Measurements from ENCODE around the gene ZNF836.

The ZNF836 gene

GRCh38 chr19:52187407-52187806 is 16.0 kb upstream of the ZNF836 start:
- DNase-seq: no peak

DNA sequence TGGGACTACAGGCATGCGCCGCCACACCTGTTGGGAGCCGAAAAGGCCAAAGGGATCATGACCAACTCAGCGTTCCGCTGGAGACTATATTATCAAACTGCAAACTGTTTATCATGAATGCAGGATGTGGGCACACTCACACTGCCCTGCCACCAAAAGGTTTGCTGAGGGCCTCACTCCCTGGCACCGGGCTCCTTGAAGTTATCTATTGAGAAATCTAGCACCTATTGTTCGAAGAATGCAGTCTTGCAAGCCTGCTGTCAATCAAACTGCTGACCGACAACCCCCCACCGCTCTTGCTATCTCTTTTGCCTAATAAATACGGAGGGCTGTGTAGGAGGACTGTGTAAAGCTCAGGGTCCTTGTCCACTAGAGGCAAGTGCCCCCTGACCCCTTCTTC is 5.2 kb upstream of the ZNF836 start:
- DNase-seq: no peak

DNA sequence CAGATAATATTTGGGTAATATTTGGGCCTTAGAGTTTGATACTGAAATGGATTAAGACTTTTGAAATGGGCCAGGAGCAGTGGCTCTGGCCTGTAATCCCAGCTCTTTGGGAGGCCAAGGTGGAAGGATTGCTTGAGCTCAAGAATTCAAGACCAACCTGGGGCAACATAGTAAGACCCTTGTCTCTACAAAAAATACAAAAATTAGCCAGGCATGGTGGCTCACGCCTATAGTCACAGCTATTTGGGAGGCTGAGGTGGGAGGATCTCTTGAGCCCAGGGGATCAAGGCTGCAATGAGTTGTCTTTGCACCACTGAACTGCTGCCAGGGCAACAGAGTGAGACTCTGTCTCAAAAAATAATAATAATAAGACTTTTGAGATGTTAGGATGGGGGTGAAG is 926 bp upstream of the ZNF836 start:
- DNase-seq: no peak

GRCh38 chr19:52170863-52171320 is 529 bp downstream of the ZNF836 start:
- no peak for DNase-seq

- no peak for DNase-seq
Observed at GRCh38 chr19:52170304-52170703, 1.1 kb downstream of the ZNF836 start.

- no peak for DNase-seq
Observed at GRCh38 chr19:52155596-52156359, 15.6 kb downstream of the ZNF836 start.

DNA sequence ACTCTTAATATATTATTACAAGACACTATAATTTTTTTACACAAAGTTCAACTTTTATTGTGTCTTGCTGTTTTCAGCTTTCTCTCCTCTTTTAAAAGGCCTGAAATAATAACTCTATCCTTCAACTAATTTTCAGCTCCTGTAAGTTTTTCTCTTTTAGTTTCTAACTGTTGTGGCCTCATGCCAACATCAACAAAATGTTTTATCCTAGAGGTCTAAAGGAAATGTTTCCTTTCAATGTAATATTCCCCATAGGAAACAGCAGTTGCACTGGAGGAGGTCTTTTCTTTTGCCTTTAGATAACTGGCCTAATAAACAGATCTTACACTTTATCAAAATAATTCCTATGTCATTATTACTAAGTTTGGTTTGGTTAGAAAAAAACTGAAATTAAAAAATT is 23.2 kb downstream of the ZNF836 start:
- no peak for DNase-seq

DNA sequence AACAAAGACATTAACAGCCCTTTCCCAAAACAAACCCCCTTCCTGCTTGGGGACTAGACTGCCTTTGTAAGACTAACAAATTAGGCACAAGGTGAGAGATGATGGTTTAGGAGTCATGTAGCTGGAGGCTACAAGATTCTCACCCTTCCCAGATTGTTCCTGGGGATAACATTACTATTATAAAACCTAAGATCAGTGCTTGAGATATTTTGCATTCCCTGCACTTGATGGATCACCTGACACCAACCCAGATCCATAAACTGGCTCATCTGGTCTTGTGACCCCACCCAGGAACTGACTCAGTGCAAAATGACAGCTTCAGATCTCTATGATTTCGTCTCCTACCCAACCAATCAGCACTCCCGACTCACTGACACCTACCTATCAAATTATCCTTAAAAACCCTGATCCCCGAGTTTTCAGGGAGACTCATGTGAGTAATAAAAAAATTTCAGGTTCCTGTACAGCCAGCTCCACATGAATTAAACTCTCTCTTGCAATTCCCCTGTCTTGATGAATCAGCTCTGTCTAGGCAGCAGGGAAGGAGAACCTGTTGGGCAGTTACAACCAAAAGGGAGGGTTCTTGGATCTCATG is 29.3 kb downstream of the ZNF836 start:
- no peak for DNase-seq

DNA sequence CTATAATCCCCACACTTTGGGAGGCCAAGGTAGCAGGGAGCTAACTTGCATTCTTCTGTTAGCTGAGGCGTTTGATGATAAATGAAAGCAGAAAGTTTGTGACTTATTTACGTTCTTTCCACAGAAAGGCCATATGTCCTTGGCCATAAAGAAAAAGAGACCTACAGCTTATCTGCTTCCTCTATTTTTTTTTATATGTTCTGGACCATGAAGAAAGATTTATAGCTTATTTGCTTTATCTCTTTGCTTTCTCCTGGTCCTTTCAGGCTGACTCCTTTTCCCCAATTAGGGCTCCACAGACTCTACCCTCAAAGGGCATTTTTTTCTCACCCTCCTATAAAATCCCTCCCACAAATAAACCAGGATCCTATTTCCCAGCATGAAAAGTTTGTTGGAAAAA is 30.2 kb downstream of the ZNF836 start:
- no peak for DNase-seq

- DNase-seq: no peak
Observed at GRCh38 chr19:52140032-52140710, 31.2 kb downstream of the ZNF836 start.

DNA sequence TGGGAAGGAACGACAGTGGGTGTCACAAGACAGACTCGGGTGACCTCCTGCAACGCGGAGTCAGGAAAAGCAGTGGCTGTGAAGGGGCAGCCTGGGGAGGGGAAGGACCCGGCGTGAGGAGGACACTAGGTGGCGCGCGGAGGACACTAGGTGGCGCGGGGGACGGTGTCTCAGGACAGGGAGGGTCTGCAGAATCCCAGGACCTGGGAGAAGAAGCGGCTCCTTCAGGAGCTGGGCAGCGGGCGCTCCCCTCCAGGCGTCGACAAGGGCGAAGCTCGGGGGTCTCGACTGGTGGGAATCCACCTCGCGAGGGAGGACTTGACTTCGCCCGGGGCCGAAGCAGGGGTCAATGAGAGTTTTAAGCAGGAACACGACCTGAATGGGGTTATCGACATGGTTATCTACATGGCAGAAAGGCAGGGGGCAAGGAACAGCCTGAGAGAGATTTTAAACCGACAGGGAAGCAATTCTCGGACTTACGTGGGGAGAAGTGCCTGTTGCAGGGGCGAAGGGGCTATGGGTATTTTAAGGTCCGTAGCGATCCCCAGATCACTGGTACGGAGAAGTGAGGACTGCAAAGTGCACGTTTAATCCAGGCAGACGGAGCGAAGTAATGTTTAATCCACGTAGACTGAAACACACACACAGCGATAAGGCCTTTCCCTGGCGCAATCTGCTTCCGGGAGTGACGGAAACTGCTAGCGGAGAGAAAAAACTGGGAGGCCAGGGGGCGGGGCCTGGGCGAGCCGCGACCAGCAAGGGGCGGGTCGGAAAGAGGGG is 32.0 kb downstream of the ZNF836 start, which contains the start of gene ZNF616:
Gene ZNF616, minus strand, starts transcription at position 687 of the 780 bp plus-strand sequence. CDS start 9,426 bp downstream, outside the sequence.
- DNase-seq: peak; percentile 67

DNA sequence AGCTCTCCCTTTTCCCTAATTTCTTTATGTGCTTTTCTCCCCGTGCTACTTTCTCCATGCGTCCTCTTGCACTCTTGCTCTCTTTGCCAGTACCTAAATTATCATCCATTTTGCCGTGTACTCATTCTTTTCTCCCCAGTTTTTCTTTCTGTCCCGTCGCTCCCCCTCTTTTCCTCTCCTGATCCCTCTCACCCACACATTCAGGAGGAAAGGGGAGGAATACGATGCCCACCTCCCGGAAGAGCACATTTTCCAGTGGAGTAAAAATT is 32.5 kb downstream of the ZNF836 start:
- DNase-seq: no peak

DNA sequence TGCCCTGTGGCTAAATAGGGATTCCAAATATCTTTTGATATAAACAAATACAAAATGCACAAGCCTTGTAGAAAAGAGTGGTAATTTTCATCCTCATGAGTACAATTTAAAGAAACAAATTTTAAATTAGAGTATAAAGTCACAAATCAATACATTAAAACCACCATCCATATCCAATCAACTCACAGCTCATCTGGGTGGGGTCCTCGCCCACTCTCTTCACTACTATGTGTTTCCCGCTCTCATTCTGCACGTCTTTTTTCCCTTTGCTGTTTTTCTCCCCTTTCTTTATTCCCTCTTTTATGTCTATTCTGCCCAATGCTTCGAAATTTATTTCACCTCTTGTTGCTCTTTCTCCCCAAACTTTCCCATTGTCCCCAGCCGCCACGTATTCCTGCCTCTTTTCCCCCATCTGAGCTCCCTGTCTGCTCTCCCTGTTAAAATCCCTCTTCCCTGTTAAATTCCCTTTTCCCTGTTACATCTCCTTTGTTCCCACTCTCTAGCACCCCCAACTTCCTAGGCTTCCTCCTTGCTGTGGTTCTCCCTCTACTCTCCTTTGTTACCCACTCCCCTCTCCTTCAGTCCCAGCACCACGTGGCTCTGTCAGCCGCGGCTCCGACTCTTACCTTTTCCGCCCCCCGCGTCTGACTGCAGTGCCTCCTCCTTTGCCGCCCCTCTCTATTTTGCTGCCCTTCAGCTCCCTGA is 33.0 kb downstream of the ZNF836 start:
- no peak for DNase-seq

DNA sequence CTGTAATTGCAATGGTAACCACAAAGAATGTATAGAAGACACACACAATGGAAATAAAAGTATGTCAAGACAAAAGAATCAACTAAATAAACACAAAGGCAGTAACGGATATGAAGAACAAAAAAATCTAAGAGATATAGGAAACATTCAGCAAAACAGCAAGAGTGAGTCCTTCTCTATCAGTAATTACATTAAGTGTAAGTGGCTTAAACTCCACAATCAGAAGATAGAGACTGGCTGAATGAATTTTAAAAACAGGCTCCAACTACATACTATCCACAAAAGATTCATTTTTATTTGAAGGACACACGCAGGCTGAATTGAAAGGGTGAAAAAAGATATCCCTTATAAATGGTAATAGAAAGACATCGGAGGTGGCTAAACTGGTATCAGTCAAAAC is 51.1 kb downstream of the ZNF836 start:
- no peak for DNase-seq

DNA sequence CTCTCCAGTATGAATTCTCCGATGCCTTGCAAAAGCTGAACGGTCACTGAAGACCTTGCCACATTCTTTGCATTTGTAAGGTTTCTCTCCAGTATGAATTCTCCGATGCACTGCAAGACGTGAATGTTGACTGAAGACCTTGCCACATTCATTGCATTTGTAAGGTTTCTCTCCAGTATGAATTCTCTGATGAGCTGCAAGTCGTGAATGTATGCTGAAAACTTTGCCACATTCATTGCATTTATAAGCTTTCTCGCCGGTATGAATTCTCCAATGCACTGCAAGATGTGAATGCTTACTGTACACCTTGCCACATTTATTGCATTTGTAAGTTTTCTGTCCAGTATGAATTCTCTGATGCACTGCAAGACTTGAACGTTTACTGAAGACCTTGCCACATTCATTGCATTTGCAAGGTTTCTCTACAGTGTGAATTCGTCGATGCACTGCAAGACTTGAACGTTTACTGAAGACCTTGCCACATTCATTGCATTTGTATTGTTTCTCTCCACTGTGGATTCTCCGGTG is 55.8 kb downstream of the ZNF836 start:
- no peak for DNase-seq

DNA sequence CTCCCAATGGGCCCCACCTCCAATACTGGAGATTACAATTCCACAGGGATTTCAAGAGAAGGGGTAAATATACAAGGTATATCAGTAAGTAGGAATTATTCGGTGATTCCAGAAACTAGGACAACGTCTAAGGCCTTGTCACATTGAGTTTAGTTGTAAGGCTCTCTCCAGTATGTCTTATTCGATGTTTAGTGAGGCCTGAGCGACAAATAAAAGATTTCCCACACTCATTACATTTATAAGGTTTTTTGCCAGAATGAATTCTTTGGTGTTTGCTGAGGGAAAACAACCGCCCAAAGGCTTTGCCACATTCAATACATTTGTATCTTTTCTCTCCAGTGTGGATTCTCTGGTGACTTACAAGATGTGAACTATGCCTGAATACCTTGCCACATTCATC is 56.7 kb downstream of the ZNF836 start:
- DNase-seq: no peak

- no peak for DNase-seq
Observed at GRCh38 chr19:52112624-52113023, 58.8 kb downstream of the ZNF836 start.

GRCh38 chr19:52110780-52111179 is 60.6 kb downstream of the ZNF836 start:
- DNase-seq: no peak
